H1 (cell line): ENCODE measurements around the gene ANXA5. TPM values are rescaled to one million over a fixed set of nuclear protein-coding genes. Genes with fewer than 3 reads are reported as not detected.

Source experiments
- CTCF ChIA-PET: fragments of 300-600 bp; sonication (Branson Sonifier 250); formaldehyde crosslinking; loops from one replicate; lab custom pipeline; 2021; ENCODE audit not compliant: partially characterized antibody; lab: Charles Lee
- POLR2A ChIA-PET: fragments of 300-600 bp; sonication (Branson Sonifier 250); formaldehyde crosslinking; loops from one replicate; lab custom pipeline; 2021; ENCODE audit warnings: inconsistent platforms; ENCODE audit not compliant: partially characterized antibody; lab: Charles Lee
- DNase-seq, 2 experiments: peaks; one replicate each; pipeline versions ENCODE4 v3.0.0 to v3.0.0-alpha.2; 2010 to 2022; ENCODE audit warnings: low spot score in 2 of 2, low read depth in 1 of 2, mixed read lengths in 1 of 2
- FAIRE-seq: peaks from 2 replicates; lab custom pipeline; 2011; peaks lifted over from hg19 to GRCh38; lab: Jason Lieb, UNC
- H2AFZ ChIP-seq: 2 replicates; pipeline ENCODE4 v1.8.1; 2012; ENCODE audit warnings: low read length, inconsistent platforms
- H2AK5ac ChIP-seq: 2 replicates; pipeline ENCODE4 v1.6.1; 2013; ENCODE audit warnings: low read depth, low read length
- H2BK120ac ChIP-seq: replicated peaks from 2 replicates; pipeline ENCODE3; 2013; ENCODE audit warnings: low read depth, low read length, inconsistent platforms
- H2BK12ac ChIP-seq: 2 replicates; pipeline ENCODE4 v1.6.1; 2013; ENCODE audit warnings: low read depth, low read length
- H2BK15ac ChIP-seq: 2 replicates; pipeline ENCODE4 v1.6.1; 2013; ENCODE audit warnings: low read length
- H2BK20ac ChIP-seq: 2 replicates; pipeline ENCODE4 v1.6.1; 2013; ENCODE audit warnings: low read length
- H2BK5ac ChIP-seq: 2 replicates; pipeline ENCODE4 v1.6.1; 2013; ENCODE audit warnings: low read depth, low read length
- H3K14ac ChIP-seq: 2 replicates; pipeline ENCODE4 v1.6.1; 2013; ENCODE audit warnings: inconsistent platforms; ENCODE audit not compliant: insufficient read length
- H3K18ac ChIP-seq: 2 replicates; pipeline ENCODE4 v1.6.1; 2013; ENCODE audit warnings: low read length; ENCODE audit errors: extremely low read depth
- H3K23ac ChIP-seq: 2 replicates; pipeline ENCODE4 v1.6.1; 2013; ENCODE audit warnings: inconsistent platforms; ENCODE audit not compliant: insufficient read length
- H3K23me2 ChIP-seq: 2 replicates; pipeline ENCODE4 v1.6.1; 2013; ENCODE audit warnings: low read depth, low read length
- H3K27ac ChIP-seq: 2 replicates; pipeline ENCODE4 v1.6.1; 2011; ENCODE audit warnings: low read depth, low read length, inconsistent platforms
- H3K27me3 ChIP-seq, 4 experiments: replicated peaks in 1 of 4; 1 replicate in 1 of 4; 2 replicates in 3 of 4; pipeline versions ENCODE4 v1.6.1 to v1.8.1; 2011 to 2013; ENCODE audit warnings: low read length in 3 of 4, mild to moderate bottlenecking in 3 of 4, inconsistent platforms in 2 of 4, mixed read lengths in 2 of 4, moderate library complexity in 1 of 4; ENCODE audit not compliant: control insufficient read depth in 3 of 4, insufficient read depth in 3 of 4; ENCODE audit errors: extremely low read depth in 1 of 4
- H3K36me3 ChIP-seq, 4 experiments: 2 replicates each; pipeline versions ENCODE4 v1.6.1 to v1.8.1; 2011 to 2013; ENCODE audit warnings: mild to moderate bottlenecking in 4 of 4, low read length in 3 of 4, moderate library complexity in 2 of 4, control low read depth in 1 of 4, inconsistent platforms in 1 of 4; ENCODE audit not compliant: insufficient read depth in 4 of 4, control insufficient read depth in 2 of 4
- H3K4ac ChIP-seq: replicated peaks from 2 replicates; pipeline ENCODE3; 2013; ENCODE audit warnings: low read length, low read depth, mixed read lengths, inconsistent platforms; ENCODE audit not compliant: insufficient read length
- H3K4me1 ChIP-seq, 4 experiments: replicated peaks in 1 of 4; 1 replicate in 1 of 4; 2 replicates in 3 of 4; pipeline versions ENCODE4 v1.6.1 to v1.8.1; 2011 to 2013; ENCODE audit warnings: low read length in 3 of 4, inconsistent platforms in 2 of 4, mixed read lengths in 1 of 4; ENCODE audit not compliant: insufficient read depth in 4 of 4, control insufficient read depth in 3 of 4
- H3K4me2 ChIP-seq, 2 experiments: 2 replicates each; pipeline versions ENCODE4 v1.6.1 to v1.8.1; 2011 to 2013; ENCODE audit warnings: low read depth in 2 of 2, low read length in 2 of 2, control low read depth in 1 of 2, inconsistent platforms in 1 of 2, mild to moderate bottlenecking in 1 of 2; ENCODE audit not compliant: insufficient read depth in 1 of 2
- H3K4me3 ChIP-seq, 4 experiments: fragments of 200-600, 300-600 bp in 1 of 4; sonication (generic), shearing (Covaris generic), sonication (Bioruptor Twin) in 1 of 4; 2 replicates each; pipeline versions ENCODE4 v1.5.1 to v1.8.1; 2011 to 2016; ENCODE audit warnings: low read length in 4 of 4, low read depth in 3 of 4, control low read depth in 2 of 4, inconsistent platforms in 2 of 4, mild to moderate bottlenecking in 2 of 4, mixed read lengths in 1 of 4, moderate library complexity in 1 of 4; ENCODE audit not compliant: insufficient read depth in 2 of 4; ENCODE audit errors: extremely low read depth in 1 of 4
- H3K56ac ChIP-seq: replicated peaks from 2 replicates; pipeline ENCODE3; 2013; ENCODE audit warnings: low read depth, mild to moderate bottlenecking, mixed read lengths, low read length, inconsistent platforms; ENCODE audit not compliant: insufficient read length
- H3K79me1 ChIP-seq: 2 replicates; pipeline ENCODE4 v1.6.1; 2013; ENCODE audit warnings: low read depth, low read length, control low read depth
- H3K79me2 ChIP-seq, 2 experiments: 2 replicates each; pipeline versions ENCODE4 v1.6.1 to v1.8.1; 2012 to 2013; ENCODE audit warnings: low read length in 2 of 2, mild to moderate bottlenecking in 2 of 2, inconsistent platforms in 1 of 2; ENCODE audit not compliant: insufficient read depth in 2 of 2, control insufficient read depth in 1 of 2
- H3K9ac ChIP-seq, 4 experiments: replicated peaks in 1 of 4; 1 replicate in 1 of 4; 2 replicates in 3 of 4; pipeline versions ENCODE4 v1.6.1 to v1.8.1; 2011 to 2013; ENCODE audit warnings: low read depth in 3 of 4, low read length in 3 of 4, control low read depth in 2 of 4, mild to moderate bottlenecking in 2 of 4, moderate library complexity in 2 of 4, inconsistent platforms in 1 of 4; ENCODE audit errors: extremely low read depth in 1 of 4
- H3K9me3 ChIP-seq, 2 experiments: 2 replicates each; pipeline versions ENCODE4 v1.6.1 to v1.8.1; 2012 to 2013; ENCODE audit warnings: mild to moderate bottlenecking in 2 of 2, moderate library complexity in 2 of 2, control low read depth in 1 of 2, inconsistent platforms in 1 of 2, low read depth in 1 of 2, low read length in 1 of 2, mixed read lengths in 1 of 2; ENCODE audit not compliant: insufficient read depth in 2 of 2
- H4K20me1 ChIP-seq, 2 experiments: replicated peaks in 1 of 2; 2 replicates each; pipeline versions ENCODE3 to v1.8.1; 2011 to 2013; ENCODE audit warnings: inconsistent platforms in 2 of 2, low read length in 2 of 2, mild to moderate bottlenecking in 1 of 2; ENCODE audit not compliant: insufficient read depth in 2 of 2, control insufficient read depth in 1 of 2
- H4K5ac ChIP-seq: 2 replicates; pipeline ENCODE4 v1.6.1; 2013; ENCODE audit warnings: low read length, low read depth, mixed read lengths, inconsistent platforms; ENCODE audit not compliant: insufficient read length
- H4K8ac ChIP-seq: 2 replicates; pipeline ENCODE4 v1.8.0; 2013; ENCODE audit warnings: mild to moderate bottlenecking, moderate library complexity, low read length, inconsistent platforms; ENCODE audit not compliant: insufficient read depth; ENCODE audit errors: extremely low read depth
- H4K91ac ChIP-seq: replicated peaks from 2 replicates; pipeline ENCODE3; 2013; ENCODE audit warnings: low read length, mixed read lengths, inconsistent platforms; ENCODE audit not compliant: insufficient read length
- BACH1 ChIP-seq: IDR thresholded peaks from 2 replicates; pipeline ENCODE4 v1.6.1; 2012; ENCODE audit warnings: low read length, improper control_type of control experiment
- CBX5 ChIP-seq: fragments of 300-800, 300-1000 bp; sonication (generic); IDR thresholded peaks from 2 replicates; pipeline ENCODE4 v1.7.1; 2016; ENCODE audit warnings: antibody characterized with exemption, low read length, low read depth
- CTBP2 ChIP-seq: IDR thresholded peaks from 2 replicates; pipeline ENCODE4 v1.7.0; 2011; ENCODE audit warnings: borderline replicate concordance, mild to moderate bottlenecking, moderate library complexity, mixed read lengths, low read length; ENCODE audit not compliant: insufficient read depth, insufficient read length
- GABPA ChIP-seq: IDR thresholded peaks from 2 replicates; pipeline ENCODE4 v1.6.1; 2011; ENCODE audit warnings: mild to moderate bottlenecking, low read length, moderate library complexity, borderline replicate concordance; ENCODE audit not compliant: insufficient read depth
- HDAC6 ChIP-seq: IDR thresholded peaks from one replicate; pipeline ENCODE4 v1.7.1; 2012; ENCODE audit warnings: low read depth, mild to moderate bottlenecking, inconsistent platforms, low read length, moderate library complexity
- JUND ChIP-seq: IDR thresholded peaks from 2 replicates; pipeline ENCODE4 v1.6.1; 2011; ENCODE audit warnings: mild to moderate bottlenecking, improper control_type of control experiment, low read length
- KDM4A ChIP-seq: IDR thresholded peaks from one replicate; pipeline ENCODE4 v1.7.1; 2012; ENCODE audit warnings: low read depth, mild to moderate bottlenecking, moderate library complexity, low read length, inconsistent platforms; ENCODE audit not compliant: severe bottlenecking
- KDM5A ChIP-seq: fragments of 200-600 bp; IDR thresholded peaks from 2 replicates; pipeline ENCODE4 v1.7.1; 2012; ENCODE audit warnings: mild to moderate bottlenecking, low read length, inconsistent platforms, mixed read lengths
- PHF8 ChIP-seq: fragments of 200-600 bp; sonication (generic); conservative IDR thresholded peaks from 2 replicates; pipeline ENCODE4 v1.7.1; 2012; ENCODE audit warnings: low read depth, mild to moderate bottlenecking, inconsistent platforms, low read length, moderate library complexity
- TEAD4 ChIP-seq: IDR thresholded peaks from 2 replicates; pipeline ENCODE4 v1.6.1; 2012; ENCODE audit warnings: low read depth, low read length, inconsistent platforms, mixed read lengths
- USF2 ChIP-seq: IDR thresholded peaks from 2 replicates; pipeline ENCODE4 v1.6.1; 2011; ENCODE audit warnings: low read length, improper control_type of control experiment
- WGBS, 2 experiments: shearing (Covaris generic) in 1 of 2; methylation state at CpG; one replicate each; pipeline versions ENCODE4 v1.1.6 to v1.1.7; 2013 to 2015; ENCODE audit warnings: low lambda C conversion rate in 2 of 2, mixed read lengths in 2 of 2, inconsistent platforms in 1 of 2, low coverage in 1 of 2, missing lambda C conversion rate in 1 of 2; ENCODE audit not compliant: insufficient replicate concordance in 2 of 2, insufficient coverage in 1 of 2, insufficient read length in 1 of 2; ENCODE audit errors: extremely low coverage in 1 of 2, missing lambda C conversion rate in 1 of 2; 5-methylcytosine and 5-hydroxymethylcytosine counted together
- polyA plus RNA-seq, 7 experiments: library from polyadenylated mRNA; depleted of rRNA in 3 of 7; stranded (reverse) in 5 of 7; unstranded in 2 of 7; fragments of >200 nt in 5 of 7; fragments of 200-250 nt in 2 of 7; gene quantifications; 1 replicate in 5 of 7; 2 replicates in 1 of 7; 4 replicates in 1 of 7; pipeline versions ENCODE4 v1.2.1 to v1.2.3, GENCODE V29; 2011 to 2013; ENCODE audit warnings: missing spikeins in 2 of 7, mixed read lengths in 2 of 7
- total RNA-seq: library from RNA; stranded (reverse); fragmentation: NEBNext Ultra II Directional; extraction: Animal tissue kit (Norgen Biotek cat#: 25700); gene quantifications from 2 replicates; pipeline ENCODE4 v1.2.1, GENCODE V29; 2021
- TF ChIP-seq, protein P1 (sequence below): IDR thresholded peaks from 2 replicates; pipeline ENCODE4 v1.6.1; 2011; ENCODE audit warnings: low read depth, mild to moderate bottlenecking, low read length; ENCODE audit not compliant: insufficient read depth

Gene ANXA5
- total and polyA plus RNA-seq, 2 of the 8 experiments (the other 6 are each of a cell fraction or from before 2014, with no cell fraction given) = 213 to 221 TPM

DNA sequence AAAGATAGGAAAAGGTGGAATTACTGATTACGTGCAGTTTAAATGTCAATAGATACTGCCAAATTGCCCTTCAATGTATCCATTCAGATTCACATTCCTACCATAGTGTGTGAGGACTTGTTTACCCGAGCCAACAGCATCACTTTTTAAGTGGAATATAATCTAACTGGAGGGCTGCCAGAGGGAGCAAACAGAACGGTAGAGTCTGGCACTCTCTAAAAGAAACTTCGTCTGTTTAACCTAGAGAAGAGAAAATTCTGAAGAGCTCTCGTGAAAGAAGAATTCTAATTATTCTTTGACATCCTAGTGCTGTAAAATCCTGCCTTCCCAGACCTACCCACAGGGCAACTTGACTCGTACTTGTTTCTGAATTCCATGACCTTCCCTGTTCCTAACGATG, 45.0 kb upstream of the ANXA5 start:
- H2AK5ac ChIP-seq = no peak overlapping the region
- H3K27me3 ChIP-seq = no peaks in the 10 kb centered on the region; a peak in 1 of 7 replicates
- FAIRE-seq (no peak), DNase-seq (no peak)
- no peak overlapping the region for H3K56ac ChIP-seq
- H3K36me3 ChIP-seq = no peaks in the 10 kb centered on the region
- H2BK20ac ChIP-seq = no peak overlapping the region
- peaks cover 0 to 3% (median 3%) of the 10 kb centered on the region in 4 experiments; a peak in 4 of 7 replicates for H3K4me1 ChIP-seq
- no peak overlapping the region for H3K23ac ChIP-seq
- H3K4ac ChIP-seq = no peak overlapping the region
- no peak overlapping the region for H2AFZ ChIP-seq
- H4K20me1 ChIP-seq = no peaks in the 10 kb centered on the region
- H3K9me3 ChIP-seq = no peaks in the 10 kb centered on the region
- ChIA-PET CTCF (interaction anchor here (1.0 kb wide), 1 partner anchor 16 kb away, joined by 5 read pairs; no protein-coding TSS in a partner anchor), POLR2A (interaction anchor here (0.7 to 1.2 kb wide), 2 partner anchors 44 to 59 kb away, joined by 3 read pairs; partner anchors contain the start of gene EXOSC9)
- H3K18ac ChIP-seq = no peak overlapping the region
- H3K4me2 ChIP-seq = no peak overlapping the region
- no peak overlapping the region for H3K27ac ChIP-seq
- H4K8ac ChIP-seq = no peak overlapping the region
- no peaks in the 10 kb centered on the region for H3K79me1 ChIP-seq
- H2BK12ac ChIP-seq = no peak overlapping the region
- H3K14ac ChIP-seq = no peak overlapping the region
- no peak overlapping the region for H4K91ac ChIP-seq
- no peak overlapping the region for H3K9ac ChIP-seq
- no peak overlapping the region for H4K5ac ChIP-seq
- no peak overlapping the region for H2BK15ac ChIP-seq
- no peak overlapping the region for H2BK120ac ChIP-seq
- 58% methylated on average over 7 of the region's 7 CpGs; no CpG with 5 or more reads in 1 of the 2 experiments for WGBS, 2 experiments
- no peaks in the 10 kb centered on the region for H3K79me2 ChIP-seq
- H3K4me3 ChIP-seq = no peak overlapping the region
- H2BK5ac ChIP-seq = no peak overlapping the region
- TF ChIP-seq, protein P1, sequence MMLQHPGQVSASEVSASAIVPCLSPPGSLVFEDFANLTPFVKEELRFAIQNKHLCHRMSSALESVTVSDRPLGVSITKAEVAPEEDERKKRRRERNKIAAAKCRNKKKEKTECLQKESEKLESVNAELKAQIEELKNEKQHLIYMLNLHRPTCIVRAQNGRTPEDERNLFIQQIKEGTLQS = no peak
- no peak for TF ChIP-seq KDM5A
- no peak for TF ChIP-seq JUND
- no peak for TF ChIP-seq CBX5
- TF ChIP-seq TEAD4 = no peak
- no peak for TF ChIP-seq USF2
- TF ChIP-seq CTBP2 = no peak
- no peak for TF ChIP-seq GABPA
- TF ChIP-seq BACH1 = no peak
- TF ChIP-seq PHF8 = no peak
- no peak for TF ChIP-seq KDM4A
- no peak for TF ChIP-seq HDAC6
- H3K23me2 ChIP-seq = 0 out of 2 replicates have a peak, but pooled peaks cover 2% of the 10 kb centered on the region
